HG03066 (cell line): Measurements from ENCODE around the gene POLR3A.
A peak's percentile ranks its signal among the peaks of the same experiment; 100 is the strongest.
"Not testable (repeated sequence)": the region's sequence is repeated elsewhere in the genome, so short reads cannot be mapped to it uniquely, and the experiment has no call there.

ENCODE experiments used
- ATAC-seq: cut with Tn5 transposase; IDR thresholded peaks from one replicate; pipeline ENCODE4 v1.9.1; 2021; ENCODE audit warnings: low read depth; ENCODE audit not compliant: unreplicated experiment

Gene POLR3A

DNA sequence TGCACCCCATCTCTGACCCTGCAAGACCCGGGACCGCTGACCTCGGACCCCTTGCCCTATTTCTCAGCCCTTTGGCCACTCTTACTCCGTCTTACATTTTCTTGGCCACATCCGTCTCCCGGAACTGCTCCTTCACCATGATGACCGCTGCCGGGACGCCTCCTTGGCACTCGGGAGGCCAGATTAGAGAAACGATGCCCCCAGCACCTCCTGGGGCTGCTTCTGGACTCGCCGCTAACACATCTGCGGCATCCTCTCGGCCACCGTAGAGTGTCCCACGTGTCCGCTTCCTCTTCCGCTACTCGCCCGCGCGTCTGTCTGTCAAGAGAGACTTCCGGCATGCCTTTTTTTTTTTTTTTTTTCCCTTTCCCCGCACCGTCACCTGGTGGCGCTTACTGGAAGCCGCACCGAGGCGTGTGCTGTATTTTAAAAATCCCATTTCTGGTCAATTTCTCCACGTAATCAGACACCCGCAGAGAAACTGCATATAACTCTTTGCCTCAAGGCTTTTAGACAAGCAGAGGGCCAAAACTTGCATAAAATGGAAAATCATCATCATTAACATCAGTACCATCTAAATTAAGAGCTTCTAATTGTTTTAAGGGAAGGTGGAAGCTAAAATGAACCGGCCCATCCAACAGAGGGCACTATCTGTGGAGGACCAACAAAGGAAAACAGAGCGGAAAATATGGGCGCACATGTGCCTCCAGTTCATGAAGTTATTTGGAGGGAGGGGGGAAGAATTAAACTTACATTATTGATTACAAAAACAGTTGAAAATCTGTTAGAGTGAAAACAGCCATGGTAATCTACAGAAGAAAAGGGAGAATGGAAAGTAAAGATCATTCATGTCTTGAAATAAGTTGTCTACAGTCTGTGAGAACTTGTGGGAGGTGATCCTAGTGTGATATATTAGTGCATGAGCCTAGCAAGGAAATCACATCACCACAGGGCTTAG is at the start of gene POLR3A:
POLR3A (minus strand) TSS at position 247 of the 958 bp plus-strand sequence; CDS start at position 139, 108 bp downstream.
- ATAC-seq = peak; percentile 50

DNA sequence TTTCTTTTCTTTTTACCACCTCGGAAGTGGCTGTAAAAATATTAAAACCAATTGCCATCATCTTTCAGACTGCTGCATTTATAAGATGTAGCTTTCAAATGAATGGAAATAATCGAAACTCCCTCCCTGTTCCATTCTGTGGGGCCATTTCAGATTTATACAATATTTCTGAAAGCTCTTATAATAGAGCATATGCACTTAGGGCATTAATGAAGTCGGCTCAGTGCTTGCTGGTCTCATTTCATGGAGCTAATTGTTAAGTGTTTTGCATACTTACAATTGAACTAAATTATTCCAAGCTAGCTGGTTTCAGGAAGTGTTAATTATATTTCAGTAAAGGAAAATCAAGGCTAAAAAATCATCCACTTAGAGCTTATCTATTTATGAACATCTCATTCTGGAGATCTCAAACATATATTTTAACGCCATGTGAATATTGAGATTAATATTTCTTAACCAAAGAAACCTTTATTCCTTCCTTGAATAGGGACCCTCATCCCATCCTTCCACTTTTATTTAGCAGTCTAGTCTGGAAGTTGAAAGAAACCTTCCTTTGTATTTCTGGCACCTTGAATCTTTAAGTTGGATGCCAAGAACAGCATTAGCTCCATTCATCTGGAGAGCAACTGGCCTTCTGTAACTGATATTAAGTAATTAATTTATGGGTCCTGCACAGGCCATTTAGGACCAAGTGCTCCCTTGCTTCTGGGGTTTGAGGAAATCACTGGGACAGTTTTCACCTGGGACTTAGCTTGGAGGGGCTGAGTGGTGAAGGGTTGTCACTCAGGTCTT is 49.4 kb upstream of the POLR3A start:
- ATAC-seq = no peak

DNA sequence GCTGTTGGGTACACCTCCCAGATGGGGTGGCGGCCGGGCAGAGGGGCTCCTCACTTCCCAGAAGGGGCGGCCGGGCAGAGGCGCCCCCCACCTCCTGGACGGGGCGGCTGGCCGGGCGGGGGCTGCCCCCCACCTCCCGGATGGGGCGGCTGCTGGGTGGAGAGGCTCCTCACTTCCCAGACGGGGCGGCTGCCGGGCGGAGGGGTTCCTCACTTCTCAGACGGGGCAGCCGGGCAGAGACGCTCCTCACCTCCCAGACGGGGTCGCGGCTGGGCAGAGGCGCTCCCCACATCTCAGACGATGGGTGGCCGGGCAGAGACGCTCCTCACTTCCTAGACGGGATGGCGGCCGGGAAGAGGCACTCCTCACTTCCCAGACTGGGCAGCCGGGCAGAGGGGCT is 46.5 kb upstream of the POLR3A start:
- not testable (repeated sequence) for ATAC-seq

DNA sequence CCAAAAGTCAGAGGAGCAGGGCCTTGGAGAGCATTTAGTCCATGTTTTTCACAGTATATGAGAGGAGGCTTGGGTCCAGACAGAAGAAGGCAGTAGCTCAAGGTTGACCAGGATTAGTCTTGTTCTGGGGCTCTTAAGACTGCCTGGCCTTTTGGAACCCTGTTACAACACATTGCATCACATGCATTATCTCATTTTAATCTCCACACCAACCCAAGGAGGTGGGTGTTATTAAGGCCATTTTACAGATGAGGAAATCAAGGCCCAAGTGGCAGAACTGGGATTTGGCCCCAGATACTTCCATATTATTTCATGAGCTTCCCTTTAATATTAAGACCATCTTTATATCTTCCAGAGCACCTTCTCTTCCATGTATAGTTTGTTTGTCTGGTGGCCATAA is 43.2 kb upstream of the POLR3A start:
- no peak for ATAC-seq

DNA sequence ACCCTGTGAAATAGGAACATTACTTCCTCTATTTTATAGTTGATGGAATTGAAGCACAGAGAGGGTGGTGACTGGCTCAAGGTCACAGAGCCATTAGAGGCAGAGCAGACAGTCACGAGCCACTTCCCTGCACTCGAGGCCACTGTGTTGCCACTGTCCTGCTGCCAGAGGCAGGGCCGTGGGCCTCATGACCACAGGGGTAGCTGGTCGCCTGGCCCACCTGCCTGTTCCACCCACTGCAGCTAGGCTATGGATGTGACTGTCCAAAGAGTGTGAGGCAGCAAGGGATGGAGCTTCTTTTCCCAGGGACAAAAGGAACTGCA is 42.5 kb upstream of the POLR3A start:
- no peak for ATAC-seq

DNA sequence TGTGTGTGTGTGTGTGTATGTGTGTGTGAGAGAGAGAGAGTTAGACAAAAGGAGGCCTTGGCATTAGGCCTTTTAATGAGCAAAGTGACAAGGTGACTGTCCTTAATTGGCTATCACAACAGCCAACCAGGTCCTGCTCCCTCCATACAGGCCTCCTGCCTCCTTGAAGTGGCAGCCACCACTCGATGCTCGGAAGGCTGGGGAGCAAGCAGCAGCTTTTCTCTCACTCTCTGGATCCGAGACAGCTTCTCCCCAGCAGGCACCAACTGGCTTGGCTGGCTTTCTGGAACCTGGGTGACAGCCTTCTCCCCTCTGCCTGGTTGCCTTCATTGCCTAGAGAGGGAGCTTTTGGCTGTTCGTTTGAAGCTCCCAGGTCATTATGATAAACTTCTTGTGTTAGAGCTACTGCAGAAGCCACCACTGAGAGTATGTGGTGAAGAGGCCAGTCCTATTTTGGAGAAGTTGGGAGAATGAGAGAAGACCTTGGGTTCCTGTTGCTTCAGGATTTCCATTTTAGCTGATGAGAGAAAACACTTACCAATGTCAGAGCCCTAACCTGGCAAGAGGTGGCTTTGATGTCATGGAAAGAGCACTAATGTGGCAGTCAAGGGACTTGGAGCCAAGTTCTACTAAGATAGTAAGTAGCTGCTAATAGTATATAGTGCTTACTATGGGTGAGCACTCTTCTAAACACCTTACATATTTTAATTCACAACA is 42.0 kb upstream of the POLR3A start:
- ATAC-seq = no peak

DNA sequence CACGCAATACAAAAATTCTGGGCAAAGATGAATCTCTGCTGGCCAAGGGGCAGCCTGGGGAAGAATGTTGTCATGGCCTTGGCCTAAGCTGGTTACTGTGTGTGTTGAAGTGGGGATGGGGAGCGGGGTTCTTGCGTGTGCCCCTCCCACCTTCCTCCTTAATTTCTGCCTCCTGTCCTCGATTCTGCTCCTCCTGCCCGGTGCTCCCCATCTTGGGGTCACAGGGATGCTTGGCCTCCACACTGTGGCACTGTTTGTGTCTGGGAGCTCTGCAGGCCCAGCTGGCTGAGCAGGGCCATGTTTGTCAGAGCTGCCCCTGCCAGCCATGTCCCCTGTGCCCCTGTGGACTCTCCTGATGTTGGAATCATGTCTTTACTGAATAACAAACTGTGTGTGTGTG is 41.4 kb upstream of the POLR3A start:
- ATAC-seq = no peak

DNA sequence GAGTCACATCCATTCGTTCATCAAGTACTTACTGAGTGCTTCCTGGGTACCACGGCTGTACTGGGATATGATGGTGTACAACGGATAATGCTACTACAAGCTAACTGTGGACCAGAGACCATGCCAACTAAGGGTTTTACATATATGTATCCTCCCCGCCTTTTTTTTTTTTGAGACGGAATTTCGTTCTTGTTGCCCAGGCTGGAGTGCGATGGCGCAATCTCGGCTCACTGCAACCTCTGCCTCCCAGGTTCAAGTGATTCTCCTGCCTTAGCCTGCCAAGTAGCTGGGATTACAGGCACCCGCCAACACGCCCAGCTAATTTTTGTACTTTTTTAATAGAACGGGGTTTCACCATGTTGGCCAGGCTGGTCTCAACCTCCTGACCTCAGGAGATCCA is 40.7 kb upstream of the POLR3A start:
- ATAC-seq = not testable (repeated sequence)

DNA sequence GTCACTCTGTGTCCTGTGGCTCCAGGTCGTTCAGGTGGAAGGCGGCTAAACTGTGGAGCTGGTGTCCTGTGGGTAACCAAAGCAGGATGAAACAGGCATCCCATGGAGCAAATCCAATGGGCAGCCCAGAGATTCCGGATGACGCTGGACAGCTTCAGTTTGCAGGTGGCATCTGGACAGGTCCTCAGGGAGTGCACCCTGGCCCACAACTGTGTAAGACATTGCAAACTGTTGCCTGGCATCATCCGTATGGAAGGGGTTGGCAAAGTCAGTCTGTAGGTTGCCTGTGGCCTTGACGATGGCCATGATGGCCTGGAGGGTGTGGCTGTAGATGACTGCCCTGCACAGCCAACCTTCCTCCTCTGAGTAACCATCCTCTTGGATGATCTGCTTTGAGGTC is 39.8 kb upstream of the POLR3A start:
- no peak for ATAC-seq

DNA sequence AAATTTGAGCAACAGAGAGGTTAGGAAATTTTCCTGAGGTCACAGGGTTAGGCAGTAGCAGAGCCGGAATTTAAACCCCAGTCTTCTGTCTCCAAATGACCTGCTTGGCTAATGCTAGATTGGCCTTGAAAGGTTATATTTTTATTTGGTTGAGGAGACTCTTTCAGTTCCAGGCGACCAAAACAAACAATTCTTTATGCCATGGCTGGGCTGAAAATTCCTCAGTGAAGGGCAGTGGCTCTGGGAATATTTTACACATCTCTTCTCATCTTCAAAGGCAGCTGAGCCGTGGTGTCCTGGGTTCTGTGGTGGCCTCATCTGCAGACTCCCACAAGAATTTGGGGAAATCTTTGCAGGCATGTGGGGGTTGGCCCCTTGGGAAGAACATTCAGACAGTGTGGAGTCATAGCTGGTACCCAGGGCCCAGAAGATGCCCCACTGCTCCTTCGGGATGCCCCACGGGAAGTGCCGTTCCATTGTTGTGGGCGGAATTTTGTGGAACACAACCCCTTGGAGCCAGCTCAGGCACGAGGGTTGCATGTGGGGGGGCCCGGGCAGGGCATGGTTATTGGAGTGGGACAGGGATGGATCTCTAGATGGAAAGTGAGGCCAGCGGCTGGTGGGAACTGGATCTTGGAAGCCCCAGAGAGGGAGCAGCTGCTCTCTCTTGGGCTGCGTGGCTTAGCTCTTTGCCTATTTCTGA is 37.6 kb upstream of the POLR3A start:
- ATAC-seq = no peak

DNA sequence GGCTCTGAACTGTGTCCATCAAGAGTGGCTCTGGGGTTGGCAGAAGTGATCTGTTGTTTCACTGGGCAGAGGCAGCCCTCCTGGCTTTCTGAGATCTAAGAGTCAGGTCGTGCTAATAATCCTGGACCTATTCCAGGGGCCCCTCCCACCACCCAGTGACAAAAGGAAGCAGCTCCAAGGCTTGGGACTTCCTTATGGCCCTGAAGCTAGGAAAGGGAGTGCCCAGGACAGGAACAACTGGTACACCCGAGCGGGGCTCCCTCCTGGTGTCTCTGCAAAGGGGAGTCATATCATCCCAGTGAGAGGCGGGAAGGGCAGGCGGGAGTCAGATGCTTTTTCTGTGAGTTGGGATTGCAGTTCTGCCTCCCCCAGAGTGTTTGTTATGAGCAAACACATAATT is 36.7 kb upstream of the POLR3A start:
- ATAC-seq = no peak

DNA sequence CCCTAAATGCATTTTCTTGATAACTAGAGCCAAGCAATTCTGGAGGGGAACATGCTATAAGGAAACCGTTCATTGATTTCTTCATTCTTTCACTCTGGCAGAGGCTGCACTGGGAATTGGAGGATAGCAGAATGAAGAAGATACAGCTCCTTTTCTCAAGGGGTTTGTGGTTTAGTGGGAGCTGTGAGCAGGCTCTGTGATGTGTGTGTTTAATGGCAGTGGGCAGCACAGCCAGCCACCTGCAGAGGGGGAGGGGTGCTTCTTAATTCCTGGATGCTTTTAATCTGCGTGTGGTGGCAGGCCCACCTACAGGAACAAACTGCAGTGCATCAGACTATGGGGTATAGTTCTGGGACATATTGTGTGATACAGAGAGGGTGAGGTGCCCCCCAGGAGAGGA is 36.3 kb upstream of the POLR3A start:
- no peak for ATAC-seq

DNA sequence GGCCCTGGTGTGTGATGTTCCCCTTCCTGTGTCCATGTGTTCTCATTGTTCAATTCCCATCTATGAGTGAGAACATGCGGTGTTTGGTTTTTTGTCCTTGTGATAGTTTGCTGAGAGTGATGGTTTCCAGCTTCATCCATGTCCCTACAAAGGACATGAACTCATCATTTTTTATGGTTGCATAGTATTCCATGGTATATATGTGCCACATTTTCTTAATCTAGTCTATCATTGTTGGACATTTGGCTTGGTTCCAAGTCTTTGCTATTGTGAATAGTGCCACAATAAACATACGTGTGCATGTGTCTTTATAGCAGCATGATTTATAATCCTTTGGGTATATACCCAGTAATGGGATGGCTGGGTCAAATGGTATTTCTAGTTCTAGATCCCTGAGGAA is 35.6 kb upstream of the POLR3A start:
- ATAC-seq = not testable (repeated sequence)

DNA sequence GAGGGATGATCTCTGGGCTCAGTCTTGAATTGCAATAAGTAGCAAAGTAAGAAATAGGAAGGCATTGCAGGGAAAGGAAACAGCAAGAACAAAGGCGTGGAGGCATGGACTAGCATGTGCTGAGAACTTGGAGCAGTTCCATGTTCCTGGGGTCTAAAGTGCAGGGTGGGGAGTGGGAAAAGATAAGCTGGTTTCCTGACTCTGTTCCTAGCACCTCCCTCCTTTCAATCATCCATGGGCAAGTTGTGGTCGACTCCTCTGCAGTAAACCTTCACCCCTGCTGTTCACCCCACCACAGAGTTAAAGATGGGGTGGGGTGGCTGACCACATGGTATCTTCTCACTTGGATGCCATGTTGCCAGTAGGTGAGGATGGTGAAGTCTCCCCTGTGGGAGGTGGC is 33.9 kb upstream of the POLR3A start:
- ATAC-seq = no peak

DNA sequence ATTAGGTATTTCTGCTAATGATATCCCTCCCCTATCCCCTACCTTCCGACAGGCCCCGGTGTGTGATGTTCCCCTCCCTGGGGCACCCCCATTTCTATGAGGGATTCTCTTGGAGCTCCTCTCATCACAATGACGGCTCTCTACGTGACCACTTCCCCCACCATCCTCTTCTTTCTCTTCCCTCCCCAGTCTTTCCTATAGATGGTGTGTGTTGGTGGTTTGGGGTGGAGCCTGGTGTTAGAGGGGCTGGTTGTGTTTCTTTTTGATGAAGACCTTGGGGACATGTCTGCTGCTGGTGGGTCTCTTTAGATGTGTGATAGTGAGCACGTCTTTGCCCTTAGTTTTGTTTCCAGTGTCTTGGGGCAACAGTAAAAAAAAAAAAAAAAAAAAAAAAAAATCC is 33.0 kb upstream of the POLR3A start:
- no peak for ATAC-seq

DNA sequence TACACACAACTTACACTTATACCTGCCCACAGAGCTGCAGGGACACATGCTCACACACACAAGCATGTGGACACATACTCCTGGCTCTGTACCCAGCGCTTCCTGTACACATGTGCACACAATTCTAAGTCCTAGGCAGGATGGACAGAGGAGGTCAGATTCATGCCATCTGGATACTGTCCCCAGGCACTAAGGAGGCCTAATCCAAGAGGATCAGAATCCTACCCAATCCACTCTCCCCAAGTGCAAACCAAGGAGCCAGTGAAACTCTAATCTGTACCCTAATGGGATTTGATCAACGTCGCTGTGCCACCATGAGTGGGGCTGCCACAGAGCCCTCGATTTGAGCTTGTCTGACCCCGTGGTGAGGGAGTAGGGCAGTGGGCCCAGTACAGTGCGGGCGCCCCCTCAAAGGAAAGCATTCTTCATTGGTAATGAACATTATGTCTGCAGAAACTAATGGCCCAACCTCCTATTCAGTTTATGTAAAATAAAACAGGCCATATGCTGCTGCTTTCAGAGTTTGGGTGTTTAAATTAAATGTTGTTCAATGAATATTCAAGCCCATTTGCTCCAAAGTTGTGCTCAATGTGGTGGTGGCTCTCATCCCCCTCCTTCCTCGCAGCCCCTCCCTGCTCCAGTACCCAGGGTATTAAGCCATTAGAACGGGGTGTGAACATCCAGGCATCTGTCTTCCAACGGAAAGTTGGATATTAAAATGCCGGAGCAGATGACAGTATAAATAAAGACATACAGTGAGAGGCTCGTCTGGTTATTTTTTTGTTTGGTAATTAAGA is 30.8 kb upstream of the POLR3A start:
- no peak for ATAC-seq

DNA sequence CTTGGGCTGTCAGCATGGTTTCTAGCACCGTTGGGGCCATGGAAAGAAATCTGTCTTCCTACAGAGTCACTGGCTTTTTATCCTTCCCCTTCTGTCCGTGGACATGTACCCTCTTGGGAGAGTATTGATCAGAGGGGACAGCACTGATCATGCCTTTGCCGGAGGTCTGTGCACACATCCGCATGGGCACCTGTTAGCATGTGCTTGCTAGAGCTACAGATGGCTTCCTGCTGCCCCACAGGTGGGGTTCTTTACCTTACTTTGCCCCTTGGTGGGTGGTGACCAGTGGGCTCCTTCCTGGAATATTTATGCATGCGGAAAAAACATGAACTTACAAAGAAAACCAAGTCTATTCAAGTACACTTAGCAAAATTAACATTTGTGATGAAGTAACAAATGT is 29.2 kb upstream of the POLR3A start:
- ATAC-seq = no peak

DNA sequence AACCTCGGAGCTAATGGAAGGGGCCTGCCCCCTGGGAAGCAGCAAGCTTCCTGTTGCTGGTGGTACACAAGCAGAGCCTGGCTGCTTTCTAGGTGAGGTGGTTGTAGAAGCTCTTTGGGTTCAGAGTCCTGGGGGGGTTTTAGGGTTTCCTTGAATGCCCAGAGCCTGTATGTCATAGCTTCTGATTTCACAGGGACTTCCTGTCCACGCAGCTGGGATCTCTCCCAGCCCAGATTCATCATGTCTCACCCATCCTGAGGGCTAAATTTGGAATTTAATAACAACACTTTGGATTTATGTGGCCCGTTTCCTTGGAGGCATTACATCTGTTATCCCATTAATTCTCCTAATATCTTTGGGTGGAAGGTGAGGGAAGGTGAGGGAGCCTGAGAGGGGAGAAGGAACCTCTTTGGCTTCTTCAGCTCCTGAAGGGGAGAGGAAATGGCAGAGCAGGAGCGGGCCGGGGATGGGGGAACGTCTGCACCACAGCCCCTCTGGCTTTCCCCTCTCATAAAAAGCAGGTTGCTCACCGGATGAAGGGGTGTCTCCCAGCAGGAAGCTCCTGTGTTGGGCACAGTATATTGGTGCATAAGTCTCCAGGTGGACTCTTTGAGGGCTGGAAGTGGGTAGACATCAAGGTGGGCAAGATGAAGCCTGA is 24.0 kb upstream of the POLR3A start:
- no peak for ATAC-seq

DNA sequence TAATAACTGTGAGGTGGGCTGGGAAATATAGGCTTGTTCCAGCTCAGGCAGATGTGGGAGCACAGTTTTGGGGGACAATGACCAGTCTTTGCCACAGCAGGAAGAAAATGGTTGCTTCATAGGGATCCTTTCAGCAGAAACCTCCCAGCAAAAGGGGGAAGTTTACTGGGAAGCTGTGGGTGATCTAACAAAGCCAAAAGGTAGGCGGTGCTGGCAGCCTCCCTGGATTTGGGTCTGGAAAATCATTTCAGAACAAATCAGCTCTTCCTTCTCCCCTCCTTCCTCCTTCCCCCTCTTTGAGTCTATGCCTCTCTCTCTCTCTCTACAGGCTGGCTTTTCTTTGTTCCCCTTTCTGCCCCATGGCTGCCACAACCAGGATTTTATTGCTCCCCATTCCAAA is 20.5 kb upstream of the POLR3A start:
- no peak for ATAC-seq
